ENCODE measurements around the gene RPS15. TPM values are rescaled to one million over a fixed set of nuclear protein-coding genes. Genes with fewer than 3 reads are reported as not detected.

The RPS15 gene
- total and polyA plus RNA-seq, 9 of the 15 experiments (the other 6 are each of a cell fraction or from before 2014, with no cell fraction given): 605 to 2,791 (median 957) TPM

DNA sequence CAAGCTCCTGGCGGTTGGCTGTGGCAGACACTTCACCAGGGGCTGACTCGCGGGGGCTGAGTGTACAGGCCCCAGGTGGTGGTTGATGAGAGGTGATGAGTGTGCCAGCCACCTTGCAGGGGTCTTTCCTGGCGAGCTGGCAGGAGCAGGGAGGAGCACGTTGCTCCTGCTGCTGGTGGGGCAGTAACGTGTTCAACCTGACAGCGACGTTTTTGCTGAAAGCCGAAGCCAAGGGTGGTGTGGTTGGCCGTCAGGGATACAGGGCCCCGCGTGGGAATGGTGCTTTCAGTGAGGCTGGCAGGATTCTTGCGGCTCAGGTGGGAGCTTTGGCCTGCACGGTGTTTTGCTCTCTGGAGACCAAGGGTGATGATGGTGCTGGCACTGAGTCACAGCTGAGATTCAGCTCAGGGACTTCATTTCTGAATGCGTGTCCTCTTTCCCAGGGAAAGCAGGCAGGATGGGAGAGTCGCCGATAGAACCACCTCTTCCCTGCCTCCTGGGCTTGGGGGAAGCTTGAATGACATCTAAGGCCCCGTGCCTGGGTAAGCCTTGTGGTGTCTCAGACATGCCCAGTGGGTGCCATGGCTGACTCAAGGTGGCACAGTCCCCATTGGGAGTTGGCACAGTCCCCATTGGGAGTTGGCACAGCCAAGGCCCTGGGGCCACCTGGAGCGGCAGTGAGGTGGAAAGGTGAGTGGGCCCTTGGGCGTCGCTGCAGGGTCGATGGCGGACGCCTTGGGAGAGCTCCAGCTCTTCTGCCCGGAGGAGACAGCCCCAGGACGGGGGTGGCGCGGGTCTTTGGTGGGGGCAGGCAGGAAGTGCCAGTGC is 22.0 kb upstream of the RPS15 start:
- ChIA-PET CTCF (ENCODE audit: low intra/inter-chr PET ratio) (no interaction called here), POLR2A (interaction anchor here (0.7 to 7.4 kb wide), 6 partner anchors 8 to 26 kb away, joined by 3 to 52 read pairs (median 4); no protein-coding TSS in a partner anchor)
- Histone ChIP-seq H3K9me1 (ENCODE audit: control insufficient read depth, insufficient read depth, low read length) (peaks cover 18% of the 10 kb centered on the region), H3K4me3 (no peak overlapping the region), H3K27ac (ENCODE audit: extremely low read depth, low read depth, low read length) (peak overlapping the region; percentile 76), H3K4me1 (replicated peaks in 1 of 2; ENCODE audit: control insufficient read depth in 2 of 2, insufficient read depth in 2 of 2, low read length in 2 of 2) (peaks cover 24 to 64% of the 10 kb centered on the region in 2 experiments), H3K79me2 (ENCODE audit: control insufficient read depth, insufficient read depth, low read length) (peaks cover 94% of the 10 kb centered on the region), H3K9me3 (replicated peaks; ENCODE audit: control insufficient read depth, insufficient read depth, low read depth, low read length) (no peaks in the 10 kb centered on the region), H2AFZ (ENCODE audit: low read depth, low read length) (no peak overlapping the region), H3K36me3 (ENCODE audit: control insufficient read depth, insufficient read depth, low read length) (peaks cover 91% of the 10 kb centered on the region; the same call in 2 of the 3 replicates), H4K20me1 (replicated peaks; ENCODE audit: control insufficient read depth, insufficient read depth, low read length) (peaks cover 66% of the 10 kb centered on the region), H3K4me2 (ENCODE audit: insufficient read depth, low read length) (peak overlapping the region; percentile 61), H3K9ac (ENCODE audit: insufficient read depth in 1 of 2, low read depth in 2 of 2, low read length in 2 of 2) (peak overlapping the region; percentile 50 to 82; a peak in 3 of 4 replicates), H3K27me3 (ENCODE audit: control insufficient read depth in 2 of 2, insufficient read depth in 2 of 2, low read length in 2 of 2) (no peaks in the 10 kb centered on the region)
- WGBS (ENCODE audit: insufficient coverage, low coverage, missing lambda C conversion rate): 90% methylated on average over 22 of the region's 28 CpGs
- DNase-seq (ENCODE audit: extremely low read depth in 1 of 4, low spot score in 3 of 4): no peak
- in situ Hi-C loops (cut with MboI) (no loop called here), intact Hi-C loops (cut with micrococcal nuclease) (no loop called here)
- no peak for ATAC-seq
- BruUV-seq (replicated peaks): no TSS peak
- no peak for FAIRE-seq
- TF ChIP-seq ETV1 (tag; conservative IDR thresholded peaks at IDR 0.05; ENCODE audit: low read depth) (no peak), ZNF143 (CRISPR knock-in tag; IDR thresholded peaks at IDR 0.05) (peak; percentile 26; the same call in 1 of the 2 replicates), HNRNPL (IDR thresholded peaks at IDR 0.05; ENCODE audit: low read depth, low read length) (no peak), POLR2G (IDR thresholded peaks at IDR 0.05; ENCODE audit: low read depth, low read length) (peak; percentile 61), TEAD4 (IDR thresholded peaks at IDR 0.05; ENCODE audit: low read length) (no peak), TEAD4 (CRISPR knock-in tag; IDR thresholded peaks at IDR 0.05; ENCODE audit: borderline replicate concordance) (0 out of 2 replicates have a peak, but pooled peaks have one; percentile 57), ZNF133 (CRISPR knock-in tag; IDR thresholded peaks at IDR 0.05) (no peak), SNRNP70 (optimal IDR thresholded peaks at IDR 0.05; ENCODE audit: low read depth, low read length) (no peak), EP400 (IDR thresholded peaks at IDR 0.05) (no peak), RBM22 (IDR thresholded peaks at IDR 0.05; ENCODE audit: low read depth, low read length, poor library complexity, severe bottlenecking) (peak; percentile 12), RBFOX2 (IDR thresholded peaks at IDR 0.05; ENCODE audit: low read depth, low read length) (peak; percentile 30; the same call in 1 of the 2 replicates)
- TF ChIP-seq, protein P1, sequence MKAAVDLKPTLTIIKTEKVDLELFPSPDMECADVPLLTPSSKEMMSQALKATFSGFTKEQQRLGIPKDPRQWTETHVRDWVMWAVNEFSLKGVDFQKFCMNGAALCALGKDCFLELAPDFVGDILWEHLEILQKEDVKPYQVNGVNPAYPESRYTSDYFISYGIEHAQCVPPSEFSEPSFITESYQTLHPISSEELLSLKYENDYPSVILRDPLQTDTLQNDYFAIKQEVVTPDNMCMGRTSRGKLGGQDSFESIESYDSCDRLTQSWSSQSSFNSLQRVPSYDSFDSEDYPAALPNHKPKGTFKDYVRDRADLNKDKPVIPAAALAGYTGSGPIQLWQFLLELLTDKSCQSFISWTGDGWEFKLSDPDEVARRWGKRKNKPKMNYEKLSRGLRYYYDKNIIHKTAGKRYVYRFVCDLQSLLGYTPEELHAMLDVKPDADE (conservative IDR thresholded peaks at IDR 0.05; ENCODE audit: control insufficient read depth, low read depth, low read length): 0 out of 2 replicates have a peak, but pooled peaks have one; percentile 32
- TF ChIP-seq, protein P2, sequence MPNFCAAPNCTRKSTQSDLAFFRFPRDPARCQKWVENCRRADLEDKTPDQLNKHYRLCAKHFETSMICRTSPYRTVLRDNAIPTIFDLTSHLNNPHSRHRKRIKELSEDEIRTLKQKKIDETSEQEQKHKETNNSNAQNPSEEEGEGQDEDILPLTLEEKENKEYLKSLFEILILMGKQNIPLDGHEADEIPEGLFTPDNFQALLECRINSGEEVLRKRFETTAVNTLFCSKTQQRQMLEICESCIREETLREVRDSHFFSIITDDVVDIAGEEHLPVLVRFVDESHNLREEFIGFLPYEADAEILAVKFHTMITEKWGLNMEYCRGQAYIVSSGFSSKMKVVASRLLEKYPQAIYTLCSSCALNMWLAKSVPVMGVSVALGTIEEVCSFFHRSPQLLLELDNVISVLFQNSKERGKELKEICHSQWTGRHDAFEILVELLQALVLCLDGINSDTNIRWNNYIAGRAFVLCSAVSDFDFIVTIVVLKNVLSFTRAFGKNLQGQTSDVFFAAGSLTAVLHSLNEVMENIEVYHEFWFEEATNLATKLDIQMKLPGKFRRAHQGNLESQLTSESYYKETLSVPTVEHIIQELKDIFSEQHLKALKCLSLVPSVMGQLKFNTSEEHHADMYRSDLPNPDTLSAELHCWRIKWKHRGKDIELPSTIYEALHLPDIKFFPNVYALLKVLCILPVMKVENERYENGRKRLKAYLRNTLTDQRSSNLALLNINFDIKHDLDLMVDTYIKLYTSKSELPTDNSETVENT (CRISPR knock-in tag; IDR thresholded peaks at IDR 0.05): 0 out of 2 replicates have a peak, but pooled peaks have one; percentile 26

All from K562 (cell line).